Kasumi-1 (cell line): Measurements from ENCODE around the gene HBE1.
"Not testable (repeated sequence)": the region's sequence is repeated elsewhere in the genome, so short reads cannot be mapped to it uniquely, and the experiment has no call there.

ENCODE experiments used
- DNase-seq, 2 experiments: peaks; one replicate each; lab custom pipeline; 2025; lab: John Stamatoyannopoulos, UW

HBE1 gene

DNA sequence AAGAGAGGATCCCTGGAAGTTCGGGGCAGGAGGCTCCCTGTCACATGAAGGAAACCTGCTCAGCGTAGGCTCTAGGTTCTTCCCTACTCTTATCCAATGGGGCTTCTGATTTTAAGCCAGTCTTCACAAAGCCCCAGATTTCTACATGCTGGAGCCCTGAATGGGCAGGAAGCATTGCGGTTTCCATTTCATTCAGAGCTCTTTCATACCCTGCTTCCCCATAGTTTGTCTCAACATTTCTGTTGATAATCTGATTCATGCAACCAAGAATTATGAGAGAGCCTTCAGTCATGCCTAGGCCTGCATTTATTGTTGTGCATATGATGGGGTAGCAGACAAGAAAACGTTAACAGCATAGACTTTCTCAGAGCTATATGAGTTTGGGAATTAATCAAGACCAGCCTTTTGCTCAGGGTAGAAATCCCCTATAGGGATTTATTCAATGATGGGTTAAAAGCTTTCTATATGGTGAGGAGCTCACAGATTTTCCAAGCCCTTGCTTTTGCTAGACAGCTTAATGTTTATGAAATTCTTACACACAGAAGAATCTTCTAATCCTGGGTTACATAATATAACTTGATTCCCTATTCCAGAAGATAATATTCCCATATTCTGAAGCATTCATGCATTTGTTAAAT, 16.1 kb upstream of the HBE1 start:
- no peak for DNase-seq

DNA sequence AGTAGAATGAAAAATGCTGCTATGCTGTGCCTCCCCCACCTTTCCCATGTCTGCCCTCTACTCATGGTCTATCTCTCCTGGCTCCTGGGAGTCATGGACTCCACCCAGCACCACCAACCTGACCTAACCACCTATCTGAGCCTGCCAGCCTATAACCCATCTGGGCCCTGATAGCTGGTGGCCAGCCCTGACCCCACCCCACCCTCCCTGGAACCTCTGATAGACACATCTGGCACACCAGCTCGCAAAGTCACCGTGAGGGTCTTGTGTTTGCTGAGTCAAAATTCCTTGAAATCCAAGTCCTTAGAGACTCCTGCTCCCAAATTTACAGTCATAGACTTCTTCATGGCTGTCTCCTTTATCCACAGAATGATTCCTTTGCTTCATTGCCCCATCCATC, 14.9 kb upstream of the HBE1 start:
- DNase-seq = no peak

DNA sequence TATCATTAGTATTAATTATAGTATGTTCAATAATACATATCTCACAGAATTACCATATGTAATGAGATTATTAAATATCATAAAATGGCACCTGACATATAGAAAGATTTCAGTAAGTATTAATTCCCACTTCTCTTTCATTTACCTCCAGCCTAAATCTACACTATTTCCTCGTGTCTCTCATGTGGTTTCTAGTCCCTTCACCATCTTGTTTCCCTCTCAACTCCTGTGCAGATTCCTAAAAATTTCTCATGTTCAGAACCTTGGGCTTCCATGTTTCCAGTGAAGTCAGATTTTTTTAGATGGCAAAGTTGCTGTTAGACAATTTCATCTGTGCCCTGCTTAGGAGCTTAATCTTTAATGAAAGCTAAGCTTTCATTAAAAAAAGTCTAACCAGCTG, 14.1 kb upstream of the HBE1 start:
- DNase-seq = no peak

DNA sequence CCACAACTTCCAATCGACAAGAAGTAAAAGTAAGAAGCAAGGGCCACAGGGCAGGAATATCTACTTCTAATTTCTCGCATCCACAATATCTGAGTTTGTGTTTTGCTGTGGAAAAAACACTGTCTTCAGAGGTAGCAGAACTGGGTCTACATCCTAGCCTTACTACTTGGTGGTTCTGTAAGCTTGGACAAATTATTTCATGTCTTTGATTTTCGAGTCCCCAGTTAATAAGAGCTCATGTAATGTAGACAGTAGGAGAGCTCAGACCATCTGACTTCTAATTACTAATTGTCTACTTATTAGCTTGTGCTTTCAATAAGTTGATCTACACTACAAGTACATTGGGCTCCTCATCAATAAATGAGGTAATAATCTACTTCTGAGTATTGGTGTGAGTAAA, 13.3 kb upstream of the HBE1 start:
- DNase-seq = no peak

DNA sequence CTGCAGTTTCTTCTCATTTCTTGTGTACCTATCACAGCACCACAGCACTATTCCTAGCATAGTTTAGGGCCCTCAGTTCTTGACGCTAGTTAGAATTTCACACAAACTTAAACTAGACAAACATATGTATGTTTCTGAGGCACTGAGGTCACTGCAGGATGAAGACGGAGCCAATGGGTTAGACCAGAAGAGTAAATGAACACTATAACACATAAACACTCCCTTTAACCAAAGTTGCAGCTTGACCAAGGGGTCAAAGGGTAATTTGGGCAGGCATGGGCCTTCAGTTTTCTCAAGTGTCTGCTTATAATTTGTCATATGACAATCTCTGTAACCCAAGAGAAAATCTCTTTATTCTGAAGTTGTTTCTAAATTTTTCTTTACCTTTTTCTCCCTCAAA, 12.9 kb upstream of the HBE1 start:
- no peak for DNase-seq

DNA sequence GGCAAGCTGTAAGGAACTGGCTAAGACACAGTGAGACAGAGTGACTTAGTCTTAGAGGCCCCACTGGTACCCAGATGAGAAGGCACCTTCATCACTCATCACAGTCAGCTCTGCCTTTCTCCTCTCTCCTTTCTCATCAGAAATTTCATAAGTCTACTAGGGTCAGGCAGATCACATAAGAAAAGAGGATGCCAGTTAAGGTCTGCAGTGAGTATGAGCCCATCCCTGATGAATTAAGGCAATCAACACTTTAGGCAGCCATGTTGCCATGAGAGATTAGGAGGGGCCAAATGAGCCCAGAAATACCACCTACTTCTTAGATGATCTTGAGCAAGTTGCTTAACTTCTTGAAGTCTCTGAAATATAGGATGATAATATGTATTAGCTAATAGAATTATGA, 11.9 kb upstream of the HBE1 start:
- DNase-seq = no peak

DNA sequence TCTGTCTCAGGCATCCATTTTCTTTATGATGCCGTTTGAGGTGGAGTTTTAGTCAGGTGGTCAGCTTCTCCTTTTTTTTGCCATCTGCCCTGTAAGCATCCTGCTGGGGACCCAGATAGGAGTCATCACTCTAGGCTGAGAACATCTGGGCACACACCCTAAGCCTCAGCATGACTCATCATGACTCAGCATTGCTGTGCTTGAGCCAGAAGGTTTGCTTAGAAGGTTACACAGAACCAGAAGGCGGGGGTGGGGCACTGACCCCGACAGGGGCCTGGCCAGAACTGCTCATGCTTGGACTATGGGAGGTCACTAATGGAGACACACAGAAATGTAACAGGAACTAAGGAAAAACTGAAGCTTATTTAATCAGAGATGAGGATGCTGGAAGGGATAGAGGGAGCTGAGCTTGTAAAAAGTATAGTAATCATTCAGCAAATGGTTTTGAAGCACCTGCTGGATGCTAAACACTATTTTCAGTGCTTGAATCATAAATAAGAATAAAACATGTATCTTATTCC, 10.9 kb upstream of the HBE1 start:
- no peak for DNase-seq

DNA sequence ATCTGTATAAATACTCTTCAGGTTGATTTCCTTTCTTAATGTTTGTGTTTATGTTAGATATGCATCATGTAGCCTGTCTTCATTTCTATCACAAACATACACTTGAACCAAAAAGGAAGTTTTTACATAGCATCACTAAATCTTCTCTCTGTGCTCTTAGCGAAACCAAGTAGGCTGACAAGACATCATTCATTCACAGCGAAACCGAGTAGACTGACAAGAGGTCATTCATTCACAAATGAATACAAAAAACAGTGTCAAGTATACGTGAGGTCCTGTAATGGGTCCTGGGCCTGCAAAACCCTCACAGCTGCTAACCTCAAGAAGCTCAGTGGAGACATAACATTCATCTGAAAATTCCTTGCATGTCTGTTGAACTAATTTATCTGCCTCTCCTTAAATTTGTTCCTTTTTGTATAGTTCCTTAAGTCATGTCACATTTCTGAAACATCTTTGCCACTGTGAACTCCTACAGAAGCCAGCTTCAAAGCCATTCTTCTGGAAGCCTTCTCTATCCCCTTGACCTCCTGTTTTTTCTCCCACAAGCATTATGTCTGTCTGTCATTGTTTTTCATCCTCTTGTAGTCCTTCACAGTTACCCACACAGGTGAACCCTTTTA, 9.8 kb upstream of the HBE1 start:
- no peak for DNase-seq

DNA sequence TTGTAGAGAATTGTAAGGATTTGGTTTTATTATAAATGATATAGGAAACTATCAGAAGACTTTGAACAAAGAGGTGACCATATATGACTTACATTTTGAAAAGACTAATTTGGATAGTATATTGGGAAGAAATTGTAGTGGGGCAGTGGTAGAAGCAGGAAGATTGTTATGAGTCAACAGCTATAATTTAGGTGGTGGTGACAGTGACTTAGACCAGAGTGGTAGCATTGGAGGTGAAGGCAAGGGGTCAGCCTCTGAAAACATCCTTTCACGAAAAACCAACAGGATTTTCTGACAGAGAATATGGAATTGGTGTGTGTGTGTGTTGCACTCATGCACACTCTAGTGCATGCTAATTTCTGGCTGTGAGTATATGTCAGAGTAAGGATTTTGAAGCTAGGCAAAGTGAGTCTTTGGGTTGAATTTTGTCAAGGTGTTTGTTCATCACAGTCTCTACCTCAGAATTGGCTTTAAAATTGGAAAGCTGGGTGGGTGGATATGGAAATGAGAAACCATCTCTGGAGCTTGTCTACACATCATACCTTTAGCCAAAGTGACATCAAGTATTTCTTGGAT, 8.2 kb upstream of the HBE1 start:
- no peak for DNase-seq

DNA sequence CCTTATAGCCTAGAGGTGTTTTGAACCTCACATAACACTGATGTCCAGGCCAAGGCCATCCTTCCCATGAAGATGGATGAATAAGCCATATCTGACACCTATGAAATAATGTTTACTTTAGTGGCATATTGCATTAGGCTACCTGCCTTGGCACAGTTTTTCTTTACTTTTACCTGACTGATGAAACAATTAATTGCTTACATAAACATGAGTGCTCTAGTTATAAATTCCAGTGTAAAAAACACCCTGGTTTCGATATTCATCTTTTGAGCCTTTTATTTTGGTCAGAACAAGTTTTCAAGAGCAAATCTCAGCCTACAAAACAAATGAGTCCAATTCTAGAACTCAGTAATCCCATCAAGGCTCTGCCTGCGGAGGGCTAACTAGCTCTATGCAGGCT, 7.0 kb upstream of the HBE1 start:
- no peak for DNase-seq

DNA sequence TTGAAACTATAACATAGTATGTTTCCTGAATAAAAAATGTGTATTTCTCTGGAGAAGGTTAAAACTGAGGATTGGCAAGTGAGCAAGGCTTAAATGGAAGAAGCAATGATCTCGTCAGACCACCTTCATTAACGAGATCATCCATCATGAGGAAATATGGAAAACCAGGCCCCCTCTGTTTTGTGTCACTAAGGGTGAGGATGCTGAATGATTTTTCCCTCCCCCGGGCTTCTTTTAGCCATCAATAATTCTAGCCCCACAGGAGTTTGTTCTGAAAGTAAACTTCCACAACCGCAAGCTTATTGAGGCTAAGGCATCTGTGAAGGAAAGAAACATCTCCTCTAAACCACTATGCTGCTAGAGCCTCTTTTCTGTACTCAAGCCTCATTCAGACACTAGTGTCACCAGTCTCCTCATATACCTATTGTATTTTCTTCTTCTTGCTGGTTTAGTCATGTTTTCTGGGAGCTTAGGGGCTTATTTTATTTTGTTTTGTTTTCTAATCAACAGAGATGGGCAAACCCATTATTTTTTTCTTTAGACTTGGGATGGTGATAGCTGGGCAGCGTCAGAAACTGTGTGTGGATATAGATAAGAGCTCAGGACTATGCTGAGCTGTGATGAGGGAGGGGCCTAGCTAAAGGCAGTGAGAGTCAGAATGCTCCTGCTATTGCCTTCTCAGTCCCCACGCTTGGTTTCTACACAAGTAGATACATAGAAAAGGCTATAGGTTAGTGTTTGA, 5.8 kb upstream of the HBE1 start:
- no peak for DNase-seq

DNA sequence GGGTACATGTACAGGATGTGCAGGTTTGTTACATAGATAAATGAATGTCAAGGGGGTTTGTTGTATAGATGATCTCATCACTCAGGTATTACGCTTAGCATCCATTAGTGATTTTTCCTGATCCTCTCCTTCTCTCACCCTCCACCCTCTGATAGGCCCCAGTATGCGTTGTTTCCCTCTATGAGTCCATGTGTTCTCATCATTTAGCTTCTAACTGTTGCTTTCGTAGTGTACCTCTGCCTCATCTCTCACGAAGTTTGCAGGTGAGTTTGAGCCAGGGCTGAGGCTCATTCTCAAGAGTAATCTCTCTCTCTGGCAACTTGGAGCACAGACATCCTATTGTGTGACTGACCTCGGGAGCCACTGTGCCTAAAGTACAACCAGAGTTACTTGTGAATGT, 4.7 kb upstream of the HBE1 start:
- no peak for DNase-seq

DNA sequence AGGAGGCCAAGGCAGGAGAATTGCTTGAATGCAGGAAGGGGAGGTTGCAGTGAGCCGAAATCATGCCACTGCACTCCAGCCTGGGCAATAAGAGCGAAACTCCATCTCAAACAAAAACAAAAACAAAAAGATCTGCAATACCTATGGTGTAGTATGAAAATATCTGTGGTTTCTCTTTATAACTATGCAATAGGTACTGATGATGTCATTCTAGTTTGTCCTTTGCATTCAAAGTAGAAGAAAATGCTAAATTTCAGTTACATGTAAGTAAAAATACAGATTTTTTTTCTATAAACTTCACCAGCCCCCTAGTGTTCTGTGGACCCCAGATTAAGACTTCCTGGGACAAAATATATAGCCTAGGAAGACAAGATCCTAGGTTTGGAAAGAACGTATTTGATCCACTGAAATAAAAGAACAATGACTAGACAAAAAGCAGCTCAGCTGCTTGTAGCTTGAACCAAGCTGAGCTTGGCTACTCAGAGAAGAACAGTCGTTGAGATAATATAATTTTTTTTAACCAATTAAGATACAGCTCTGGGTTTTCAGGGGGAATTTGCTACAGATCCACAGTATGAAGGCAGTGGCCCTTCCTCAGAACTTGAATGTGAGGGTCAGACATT, 2.8 kb upstream of the HBE1 start:
- DNase-seq = no peak

DNA sequence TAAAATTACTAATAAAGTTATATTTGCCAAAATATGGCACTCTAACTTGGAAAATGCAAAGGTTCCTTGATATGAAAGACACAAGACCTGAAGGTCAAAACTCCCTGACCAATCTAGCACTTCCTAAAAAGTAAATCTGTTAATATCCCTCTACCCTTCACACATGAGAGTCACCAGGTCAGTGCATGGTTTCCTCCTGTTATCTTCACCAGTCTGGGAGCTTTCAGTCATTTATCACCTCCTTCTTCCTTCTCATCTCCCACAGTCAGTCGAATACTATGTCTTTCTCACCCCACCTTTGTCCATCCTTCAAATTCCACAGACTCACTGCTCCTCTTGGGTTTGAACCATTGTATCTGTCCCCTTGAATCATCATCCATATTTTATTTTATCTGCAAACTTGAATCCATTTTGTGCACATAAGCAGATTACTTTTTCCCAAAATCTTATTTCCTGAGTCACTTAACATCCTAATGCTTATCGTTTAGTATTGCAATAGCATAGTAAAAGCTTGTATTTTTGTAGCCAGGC, 2.6 kb downstream of the HBE1 start:
- no peak for DNase-seq

DNA sequence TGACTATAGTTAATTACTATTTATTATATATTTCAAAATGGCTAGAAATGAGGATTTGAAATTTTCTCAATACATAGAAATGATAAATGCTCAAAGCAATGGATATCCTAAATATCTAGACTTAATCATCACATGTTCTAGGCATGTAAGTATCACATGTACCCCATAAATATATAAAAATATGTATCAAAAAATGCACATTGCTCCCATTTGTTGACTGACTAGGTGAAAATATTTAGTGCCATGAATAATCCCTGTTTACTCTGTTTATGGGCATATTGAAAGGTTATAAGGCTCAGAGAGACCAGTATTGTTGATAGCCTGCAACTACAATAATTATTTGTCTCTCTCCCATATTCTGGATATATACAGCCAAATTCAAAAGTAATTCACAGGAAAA, 3.1 kb downstream of the HBE1 start:
- no peak for DNase-seq

DNA sequence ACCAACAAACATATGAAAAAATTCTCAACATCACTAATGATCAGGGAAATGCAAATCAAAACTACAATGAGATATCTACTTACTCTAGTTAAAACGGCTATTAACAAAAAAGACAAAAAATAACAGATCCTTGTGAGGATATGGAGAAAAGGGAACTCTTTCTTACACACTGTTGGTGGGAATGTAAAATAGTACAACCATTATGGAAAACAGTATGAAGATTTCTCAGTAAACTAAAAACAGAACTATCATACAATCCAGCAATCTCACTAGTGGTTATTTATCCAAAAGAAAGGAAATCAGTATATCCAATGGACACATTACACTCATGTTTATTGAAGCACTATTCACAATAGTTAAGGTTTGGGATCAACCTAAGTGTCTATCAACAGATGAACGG, 3.9 kb downstream of the HBE1 start:
- DNase-seq = no peak

DNA sequence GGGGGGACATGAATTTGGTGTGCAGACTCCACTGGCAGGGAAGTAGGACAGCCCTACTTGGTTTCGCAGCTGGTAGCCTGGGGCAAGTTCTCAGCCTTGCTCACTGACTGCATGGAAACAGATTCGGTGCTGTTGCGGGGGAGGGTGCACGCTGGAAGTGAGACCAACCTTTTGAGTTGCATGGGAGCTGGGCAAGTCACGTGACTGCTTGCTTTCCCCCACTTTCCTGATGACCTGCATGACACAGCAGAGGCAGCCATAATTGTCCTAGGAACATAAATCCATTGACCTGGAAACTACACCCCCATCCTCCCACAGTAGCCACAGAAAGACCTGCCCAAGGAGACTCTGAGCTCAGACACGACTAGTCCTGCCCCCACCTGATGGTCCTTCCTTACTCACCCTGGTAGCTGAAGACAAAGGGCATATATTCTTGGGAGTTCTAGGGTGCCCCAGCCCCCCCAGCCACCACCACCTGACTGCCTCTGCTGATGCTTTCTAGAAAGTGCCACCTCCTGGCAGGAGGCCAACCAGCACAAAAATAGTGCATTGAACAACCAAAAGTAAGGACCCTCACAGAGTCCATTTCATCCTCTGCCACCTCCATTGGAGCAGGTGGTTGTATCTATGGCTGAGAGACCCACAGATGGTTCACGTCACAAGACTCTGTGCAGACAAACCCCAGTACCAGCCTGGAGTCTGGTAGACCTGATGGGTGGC, 11.0 kb downstream of the HBE1 start:
- DNase-seq = no peak

DNA sequence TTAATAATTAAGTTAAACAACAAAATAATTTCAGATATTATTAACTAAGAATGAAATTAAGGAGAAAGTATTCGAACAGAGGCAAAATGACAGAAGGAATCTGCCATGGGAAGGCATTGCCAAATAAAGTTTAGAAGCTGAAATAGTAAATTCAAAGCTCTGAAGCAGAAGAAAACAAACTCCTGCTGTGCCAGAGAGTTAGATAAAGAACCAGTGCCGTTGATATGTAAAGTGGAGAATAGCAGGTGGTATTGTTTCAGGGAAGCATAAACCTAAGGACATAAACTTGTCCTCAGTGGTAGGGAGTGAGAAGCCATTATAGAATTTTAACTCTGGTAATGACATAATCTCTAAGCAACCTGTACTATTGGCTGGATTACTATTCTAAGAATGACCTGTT, 12.4 kb downstream of the HBE1 start:
- no peak for DNase-seq

DNA sequence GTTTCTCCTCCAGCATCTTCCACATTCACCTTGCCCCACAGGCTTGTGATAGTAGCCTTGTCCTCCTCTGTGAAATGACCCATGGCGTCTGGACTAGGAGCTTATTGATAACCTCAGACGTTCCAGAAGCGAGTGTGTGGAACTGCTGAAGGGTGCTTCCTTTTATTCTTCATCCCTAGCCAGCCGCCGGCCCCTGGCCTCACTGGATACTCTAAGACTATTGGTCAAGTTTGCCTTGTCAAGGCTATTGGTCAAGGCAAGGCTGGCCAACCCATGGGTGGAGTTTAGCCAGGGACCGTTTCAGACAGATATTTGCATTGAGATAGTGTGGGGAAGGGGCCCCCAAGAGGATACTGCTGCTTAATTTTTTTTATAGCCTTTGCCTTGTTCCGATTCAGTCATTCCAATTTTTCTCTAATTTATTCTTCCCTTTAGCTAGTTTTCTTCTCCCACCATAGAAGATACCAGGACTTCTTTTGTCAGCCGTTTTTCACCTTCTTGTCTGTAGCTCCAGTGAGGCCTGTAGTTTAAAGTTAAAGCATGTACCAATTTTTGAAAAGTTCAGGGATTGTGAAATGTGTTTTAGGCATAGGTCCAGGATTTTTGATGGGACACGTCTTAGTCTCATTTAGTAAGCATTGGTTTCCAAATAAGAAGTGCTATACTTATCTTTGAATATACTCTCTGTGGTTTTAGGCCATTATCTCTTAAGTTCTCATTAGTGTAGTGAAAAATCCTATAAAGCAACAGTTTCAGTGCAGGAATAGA, 14.9 kb downstream of the HBE1 start, which contains the start of gene HBG2:
TSS of gene HBG2 (minus strand) at position 136 of the 768 bp plus-strand sequence. CDS start at position 83, 53 bp downstream.
- not testable (repeated sequence) for DNase-seq

DNA sequence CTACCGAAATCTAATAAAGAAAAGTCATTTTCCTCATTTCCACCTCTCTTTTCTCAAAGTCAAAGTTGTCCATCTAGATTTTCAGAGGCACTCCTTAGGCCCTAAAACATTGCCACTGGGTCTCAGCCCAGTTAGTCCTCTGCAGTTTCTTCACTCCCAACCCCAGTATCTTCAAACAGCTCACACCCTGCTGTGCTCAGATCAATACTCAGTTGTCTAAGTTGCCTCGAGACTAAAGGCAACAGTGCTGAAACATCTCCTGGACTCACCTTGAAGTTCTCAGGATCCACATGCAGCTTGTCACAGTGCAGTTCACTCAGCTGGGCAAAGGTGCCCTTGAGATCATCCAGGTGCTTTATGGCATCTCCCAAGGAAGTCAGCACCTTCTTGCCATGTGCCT, 15.7 kb downstream of the HBE1 start:
- DNase-seq = not testable (repeated sequence)

DNA sequence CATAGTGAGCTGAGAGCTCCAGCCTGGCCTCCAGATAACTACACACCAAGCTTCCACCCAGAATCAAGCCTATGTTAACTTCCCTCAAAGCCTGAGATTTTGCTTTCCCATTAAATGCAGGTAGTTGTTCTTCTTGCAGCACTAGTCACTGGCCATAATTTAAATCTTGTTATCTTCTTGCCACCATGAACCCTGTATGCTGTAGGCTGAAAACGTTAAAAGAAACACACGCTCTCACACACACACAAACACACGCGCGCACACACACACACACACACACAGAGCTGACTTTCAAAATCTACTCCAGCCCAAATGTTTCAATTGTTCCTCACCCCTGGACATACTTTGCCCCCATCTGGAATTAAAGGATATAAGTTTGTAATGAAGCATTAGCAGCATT, 16.3 kb downstream of the HBE1 start:
- not testable (repeated sequence) for DNase-seq
